ENCODE results near the gene GJB2.

GRCh38 chr13:20239748-20240147, 47.0 kb upstream of the GJB2 start:
- no peak for TF ChIP-seq CTCF (conservative IDR thresholded peaks at IDR 0.05)
- TF ChIP-seq ZFX (IDR thresholded peaks at IDR 0.05), result no peak
